ENCODE results near the gene GHR.
"Not testable (repeated sequence)": the region's sequence is repeated elsewhere in the genome, so short reads cannot be mapped to it uniquely, and the experiment has no call there.

The GHR gene

GRCh38 chr5:42572313-42572712, 149.1 kb downstream of the GHR start:
- no peak for DNase-seq

- no peak for DNase-seq
These were observed 150.1 kb downstream of the GHR start for GRCh38 chr5:42573386-42573785.

- not testable (repeated sequence) for DNase-seq
These were observed 152.7 kb downstream of the GHR start for GRCh38 chr5:42575914-42576313.

GRCh38 chr5:42578901-42579300, 155.7 kb downstream of the GHR start:
- not testable (repeated sequence) for DNase-seq

GRCh38 chr5:42579320-42579719, 156.1 kb downstream of the GHR start:
- DNase-seq: no peak

GRCh38 chr5:42581845-42582244, 158.6 kb downstream of the GHR start:
- DNase-seq: no peak

- DNase-seq: no peak
These were observed 159.5 kb downstream of the GHR start for GRCh38 chr5:42582723-42583122.

- DNase-seq: no peak
These were observed 160.1 kb downstream of the GHR start for GRCh38 chr5:42583322-42583721.

GRCh38 chr5:42586625-42587024, 163.4 kb downstream of the GHR start:
- DNase-seq: no peak

GRCh38 chr5:42587096-42587723, 164.0 kb downstream of the GHR start:
- no peak for DNase-seq

GRCh38 chr5:42590566-42590965, 167.3 kb downstream of the GHR start:
- no peak for DNase-seq

- DNase-seq: no peak
These were observed 167.8 kb downstream of the GHR start for GRCh38 chr5:42591015-42591414.

- DNase-seq: no peak
These were observed 169.3 kb downstream of the GHR start for GRCh38 chr5:42592401-42593140.

GRCh38 chr5:42593591-42593990, 170.4 kb downstream of the GHR start:
- DNase-seq: no peak

- no peak for DNase-seq
These were observed 172.4 kb downstream of the GHR start for GRCh38 chr5:42595597-42595996.

- DNase-seq: no peak
These were observed 173.6 kb downstream of the GHR start for GRCh38 chr5:42596817-42597216.

GRCh38 chr5:42597318-42597937, 174.2 kb downstream of the GHR start:
- no peak for DNase-seq

- DNase-seq: no peak
These were observed 175.1 kb downstream of the GHR start for GRCh38 chr5:42598311-42598710.

- DNase-seq: no peak
These were observed 175.9 kb downstream of the GHR start for GRCh38 chr5:42599106-42599505.

- DNase-seq: no peak
These were observed 177.2 kb downstream of the GHR start for GRCh38 chr5:42600441-42600840.

- DNase-seq: no peak
These were observed 181.0 kb downstream of the GHR start for GRCh38 chr5:42604171-42604711.

- DNase-seq: no peak
These were observed 182.3 kb downstream of the GHR start for GRCh38 chr5:42605490-42605889.

GRCh38 chr5:42606464-42606869, 183.2 kb downstream of the GHR start:
- DNase-seq: no peak

GRCh38 chr5:42611437-42611836, 188.2 kb downstream of the GHR start:
- DNase-seq: no peak

All from activated effector memory CD4-positive, alpha-beta T cell treated with Interleukin-2 at 50 U/mL for 16 hours (primary cell).